ENCODE data around the gene MYOZ3. TPM values are rescaled to one million over a fixed set of nuclear protein-coding genes. Genes with fewer than 3 reads are reported as not detected.

Gene MYOZ3
- total and polyA plus RNA-seq, 2 donors (not counting 1 experiment from before 2014, with no cell fraction given): 0.04 TPM; not detected in 1

DNA sequence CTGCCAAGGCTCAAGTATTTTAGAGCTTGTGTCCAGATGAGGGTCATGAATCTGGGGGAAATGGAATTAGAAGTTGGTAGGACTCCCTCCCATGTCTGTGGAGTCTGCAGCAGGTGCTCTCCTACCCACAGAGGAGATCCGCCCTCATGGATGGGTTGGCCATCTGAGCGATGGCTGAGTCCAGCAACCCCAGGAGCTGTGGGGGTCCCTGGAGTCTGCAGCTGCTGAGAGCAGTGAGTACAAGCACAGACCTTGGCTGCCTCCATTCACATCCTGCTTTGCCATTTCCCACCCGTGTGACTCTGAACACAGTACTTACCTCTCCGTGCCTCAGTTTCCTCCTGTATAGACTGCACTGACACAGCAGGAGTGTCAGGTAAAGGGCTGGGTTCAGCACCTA, 46.4 kb upstream of the MYOZ3 start:
- no peaks in the 10 kb centered on the region for H3K79me2 ChIP-seq (ENCODE audit: control insufficient read depth, insufficient read depth, low read length)
- Mint-ChIP-seq H3K9me3 (ENCODE audit: insufficient read depth) (no peaks in the 10 kb centered on the region), H3K27me3 (peaks cover 12% of the 10 kb centered on the region), H3K4me1 (peaks cover 2% of the 10 kb centered on the region), H3K4me3 (no peak overlapping the region), H3K27ac (no peak overlapping the region)
- TF ChIP-seq EZH2 (IDR thresholded peaks at IDR 0.05; ENCODE audit: borderline replicate concordance, insufficient read depth, low read depth, low read length, poor library complexity, severe bottlenecking): no peak
- TF ChIP-seq, protein P1, sequence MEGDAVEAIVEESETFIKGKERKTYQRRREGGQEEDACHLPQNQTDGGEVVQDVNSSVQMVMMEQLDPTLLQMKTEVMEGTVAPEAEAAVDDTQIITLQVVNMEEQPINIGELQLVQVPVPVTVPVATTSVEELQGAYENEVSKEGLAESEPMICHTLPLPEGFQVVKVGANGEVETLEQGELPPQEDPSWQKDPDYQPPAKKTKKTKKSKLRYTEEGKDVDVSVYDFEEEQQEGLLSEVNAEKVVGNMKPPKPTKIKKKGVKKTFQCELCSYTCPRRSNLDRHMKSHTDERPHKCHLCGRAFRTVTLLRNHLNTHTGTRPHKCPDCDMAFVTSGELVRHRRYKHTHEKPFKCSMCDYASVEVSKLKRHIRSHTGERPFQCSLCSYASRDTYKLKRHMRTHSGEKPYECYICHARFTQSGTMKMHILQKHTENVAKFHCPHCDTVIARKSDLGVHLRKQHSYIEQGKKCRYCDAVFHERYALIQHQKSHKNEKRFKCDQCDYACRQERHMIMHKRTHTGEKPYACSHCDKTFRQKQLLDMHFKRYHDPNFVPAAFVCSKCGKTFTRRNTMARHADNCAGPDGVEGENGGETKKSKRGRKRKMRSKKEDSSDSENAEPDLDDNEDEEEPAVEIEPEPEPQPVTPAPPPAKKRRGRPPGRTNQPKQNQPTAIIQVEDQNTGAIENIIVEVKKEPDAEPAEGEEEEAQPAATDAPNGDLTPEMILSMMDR (IDR thresholded peaks at IDR 0.05): no peak
- 95% methylated on average over 4 of the region's 4 CpGs for WGBS (ENCODE audit: insufficient coverage)
- H3K9me3 ChIP-seq (ENCODE audit: control extremely low read depth in 1 of 3, control insufficient read depth in 2 of 3, insufficient read depth in 1 of 3, low read length in 2 of 3): no peaks in the 10 kb centered on the region
- no peaks in the 10 kb centered on the region for H4K20me1 ChIP-seq (ENCODE audit: control insufficient read depth, insufficient read depth, low read length, poor library complexity, severe bottlenecking)
- no peak overlapping the region for H2AFZ ChIP-seq (ENCODE audit: insufficient read depth, low read depth, low read length, poor library complexity, severe bottlenecking)
- H3K9ac ChIP-seq (ENCODE audit: low read length): no peak overlapping the region
- no peaks in the 10 kb centered on the region for H3K27me3 ChIP-seq (replicated peaks in 1 of 4; ENCODE audit: control extremely low read depth in 1 of 4, control insufficient read depth in 3 of 4, insufficient read depth in 4 of 4, low read length in 3 of 4)
- no peaks in the 10 kb centered on the region for H3K36me3 ChIP-seq (replicated peaks in 1 of 2; ENCODE audit: control extremely low read depth in 1 of 2, control insufficient read depth in 1 of 2, extremely low read depth in 1 of 2, insufficient read depth in 2 of 2, low read length in 1 of 2)
- no peak overlapping the region for H3K4me2 ChIP-seq (replicated peaks; ENCODE audit: low read depth, low read length, poor library complexity, severe bottlenecking)
- ChIA-PET CTCF (interaction anchor here (1.1 kb wide), 1 partner anchor 124 kb away, joined by 3 read pairs; no protein-coding TSS in a partner anchor), POLR2A (no interaction called here)
- H3K4me1 ChIP-seq (ENCODE audit: control insufficient read depth in 2 of 2, insufficient read depth in 2 of 2, low read length in 2 of 2): no peaks in the 10 kb centered on the region
- no peak for ATAC-seq (ENCODE audit: low read depth)
- H3K27ac ChIP-seq (ENCODE audit: low read length in 2 of 2): no peak overlapping the region
- intact Hi-C loops (cut with micrococcal nuclease): no loop called here
- no peak for DNase-seq
- H3K4me3 ChIP-seq (ENCODE audit: control extremely low read depth in 1 of 5, extremely low read depth in 1 of 5, insufficient read depth in 1 of 5, low read depth in 2 of 5, low read length in 4 of 5): no peak overlapping the region

DNA sequence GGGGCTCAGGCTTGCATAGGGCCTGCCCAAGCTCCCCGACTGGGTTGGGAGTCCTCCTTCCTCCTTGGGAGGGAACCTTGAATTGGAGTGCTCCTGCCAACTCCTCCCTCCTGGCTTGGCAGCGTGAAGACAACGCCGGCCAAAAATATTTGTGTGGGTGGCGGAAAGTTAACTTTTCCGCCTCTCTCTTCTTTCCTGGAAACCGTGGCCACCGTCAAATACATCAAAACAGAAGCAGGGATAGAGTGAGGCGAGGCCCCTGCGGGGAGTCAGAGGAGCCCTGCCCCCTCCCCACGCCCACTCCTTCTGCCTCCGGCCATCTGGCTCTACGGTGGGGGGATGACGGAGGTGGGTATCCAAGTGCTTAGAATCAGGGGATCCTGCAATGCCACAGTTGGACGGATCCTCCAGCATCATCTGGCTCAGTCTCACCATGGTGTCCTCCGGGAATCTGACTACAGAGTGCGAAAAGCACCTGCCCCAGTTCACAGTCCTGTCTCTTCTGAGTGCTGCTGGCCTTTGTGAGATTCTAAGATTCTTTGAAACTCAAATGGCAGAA, 45.8 kb upstream of the MYOZ3 start:
- CTCF ChIA-PET: no interaction called here
- ATAC-seq (ENCODE audit: low read depth) (no peak), DNase-seq (no peak)
- Mint-ChIP-seq H3K4me1 (peaks cover 2% of the 10 kb centered on the region), H3K27ac (no peak overlapping the region), H3K27me3 (peaks cover 12% of the 10 kb centered on the region), H3K9me3 (ENCODE audit: insufficient read depth) (no peaks in the 10 kb centered on the region), H3K4me3 (no peak overlapping the region)
- intact Hi-C loops (cut with micrococcal nuclease): no loop called here
- Histone ChIP-seq H3K27ac (ENCODE audit: low read length in 2 of 2) (no peak overlapping the region), H3K36me3 (replicated peaks in 1 of 2; ENCODE audit: control extremely low read depth in 1 of 2, control insufficient read depth in 1 of 2, extremely low read depth in 1 of 2, insufficient read depth in 2 of 2, low read length in 1 of 2) (no peaks in the 10 kb centered on the region), H3K4me1 (ENCODE audit: control insufficient read depth in 2 of 2, insufficient read depth in 2 of 2, low read length in 2 of 2) (no peaks in the 10 kb centered on the region), H3K9ac (ENCODE audit: low read length) (no peak overlapping the region), H3K4me3 (ENCODE audit: control extremely low read depth in 1 of 5, extremely low read depth in 1 of 5, insufficient read depth in 1 of 5, low read depth in 2 of 5, low read length in 4 of 5) (no peak overlapping the region), H3K79me2 (ENCODE audit: control insufficient read depth, insufficient read depth, low read length) (no peaks in the 10 kb centered on the region), H3K4me2 (replicated peaks; ENCODE audit: low read depth, low read length, poor library complexity, severe bottlenecking) (no peak overlapping the region), H3K9me3 (ENCODE audit: control extremely low read depth in 1 of 3, control insufficient read depth in 2 of 3, insufficient read depth in 1 of 3, low read length in 2 of 3) (no peaks in the 10 kb centered on the region), H2AFZ (ENCODE audit: insufficient read depth, low read depth, low read length, poor library complexity, severe bottlenecking) (no peak overlapping the region), H4K20me1 (ENCODE audit: control insufficient read depth, insufficient read depth, low read length, poor library complexity, severe bottlenecking) (no peaks in the 10 kb centered on the region), H3K27me3 (replicated peaks in 1 of 4; ENCODE audit: control extremely low read depth in 1 of 4, control insufficient read depth in 3 of 4, insufficient read depth in 4 of 4, low read length in 3 of 4) (no peaks in the 10 kb centered on the region)
- TF ChIP-seq, protein P1 (IDR thresholded peaks at IDR 0.05): no peak
- TF ChIP-seq EZH2 (IDR thresholded peaks at IDR 0.05; ENCODE audit: borderline replicate concordance, insufficient read depth, low read depth, low read length, poor library complexity, severe bottlenecking): no peak
- WGBS (ENCODE audit: insufficient coverage): 78% methylated on average over 6 of the region's 17 CpGs
- POLR2A ChIA-PET: no interaction called here

All from B cell (primary cell).